GM12878 (cell line): ENCODE data around the gene ERC2. TPM values are rescaled to one million over a fixed set of nuclear protein-coding genes. Genes with fewer than 3 reads are reported as not detected.

ENCODE experiments used
- ATAC-seq: fragments of 200-7000 bp; cut with Tn5 transposase; 3 replicates; pipeline ENCODE4 v1.9.1; 2020; ENCODE audit warnings: mild to moderate bottlenecking, moderate library complexity
- BruUV-seq: library from RNA; stranded (reverse); fragments of 400-500 nt; replicated peaks from 2 replicates; lab custom pipeline; 2021; lab: Mats Ljungman, UMichigan
- CTCF ChIA-PET: fragments of 300-600 bp; sonication (Branson Sonifier 250); formaldehyde crosslinking; extraction: SDS; loops from one replicate; lab custom pipeline; 2021; ENCODE audit warnings: inconsistent platforms; lab: Yijun Ruan, JAX
- POLR2A ChIA-PET: fragments of 350-600 bp; formaldehyde crosslinking; extraction: SDS; loops from one replicate; lab custom pipeline; 2021; ENCODE audit warnings: inconsistent platforms; lab: Charles Lee
- RAD21 ChIA-PET: fragments of 300-600 bp; sonication (Branson Sonifier 250); formaldehyde crosslinking; loops from one replicate; lab custom pipeline; 2023; ENCODE audit warnings: antibody characterized with exemption; ENCODE audit not compliant: unreplicated experiment; lab: Charles Lee
- SMC1A ChIA-PET: fragments of 300-600 bp; sonication (Branson Sonifier 250); formaldehyde crosslinking; loops from one replicate; lab custom pipeline; 2023; ENCODE audit not compliant: unreplicated experiment, uncharacterized antibody; lab: Charles Lee
- DNase-seq: peaks from one replicate; pipeline ENCODE4 v3.0.0-alpha.2; 2011; ENCODE audit warnings: low read depth, low spot score
- FAIRE-seq: peaks from 3 replicates; lab custom pipeline; 2011; peaks lifted over from hg19 to GRCh38; lab: Jason Lieb, UNC
- H2AFZ ChIP-seq: 2 replicates; pipeline ENCODE4 v1.6.0; 2011; ENCODE audit warnings: low read depth, low read length, control low read depth; ENCODE audit not compliant: control insufficient read depth
- H3K27ac ChIP-seq: 2 replicates; pipeline ENCODE4 v1.5.1; 2011; ENCODE audit warnings: control low read depth; ENCODE audit not compliant: control insufficient read depth, insufficient read depth
- H3K27me3 ChIP-seq, 2 experiments: replicated peaks in 1 of 2; 2 replicates each; pipeline versions ENCODE4 v1.6.0 to v1.6.1; 2011; ENCODE audit warnings: low read length in 1 of 2; ENCODE audit not compliant: control insufficient read depth in 2 of 2, insufficient read depth in 2 of 2
- H3K36me3 ChIP-seq, 2 experiments: 2 replicates each; pipeline ENCODE4 v1.5.1; 2011; ENCODE audit warnings: low read length in 1 of 2; ENCODE audit not compliant: control insufficient read depth in 2 of 2, insufficient read depth in 2 of 2
- H3K4me1 ChIP-seq: 2 replicates; pipeline ENCODE4 v1.6.1; 2011; ENCODE audit warnings: mild to moderate bottlenecking, low read length, moderate library complexity, mixed read lengths; ENCODE audit not compliant: control insufficient read depth, insufficient read depth
- H3K4me2 ChIP-seq: 2 replicates; pipeline ENCODE4 v1.6.0; 2011; ENCODE audit warnings: control low read depth; ENCODE audit not compliant: control insufficient read depth, insufficient read depth
- H3K4me3 ChIP-seq: fragments of 200-600 bp; sonication (generic); 2 replicates; pipeline ENCODE4 v1.5.1; 2016
- H3K79me2 ChIP-seq: 2 replicates; pipeline ENCODE4 v1.6.0; 2011; ENCODE audit warnings: low read length; ENCODE audit not compliant: control insufficient read depth, insufficient read depth
- H3K9ac ChIP-seq: 2 replicates; pipeline ENCODE4 v1.8.0; 2011; ENCODE audit warnings: low read length, control low read depth, mixed read lengths; ENCODE audit not compliant: control insufficient read depth, insufficient read depth
- H3K9me3 ChIP-seq: replicated peaks from 3 replicates; pipeline ENCODE4 v1.5.1; 2011; ENCODE audit warnings: mild to moderate bottlenecking, low read length; ENCODE audit not compliant: control insufficient read depth, insufficient read depth
- H4K20me1 ChIP-seq: 2 replicates; pipeline ENCODE4 v1.6.0; 2011; ENCODE audit not compliant: control insufficient read depth, insufficient read depth
- MXI1 ChIP-seq: fragments of 150-350 bp; IDR thresholded peaks from 2 replicates; pipeline ENCODE4 v1.6.1; 2011; ENCODE audit warnings: low read depth, mild to moderate bottlenecking, inconsistent platforms, low read length, improper control_type of control experiment
- ZNF207 ChIP-seq: fragments of 450-650 bp; IDR thresholded peaks from 2 replicates; pipeline ENCODE4 v1.6.1; 2014; ENCODE audit warnings: antibody characterized with exemption, mild to moderate bottlenecking, borderline replicate concordance
- WGBS: methylation state at CpG from one replicate; pipeline ENCODE4 v1.1.6; 2016; ENCODE audit warnings: low lambda C conversion rate; ENCODE audit not compliant: insufficient replicate concordance, insufficient coverage; ENCODE audit errors: missing lambda C conversion rate; 5-methylcytosine and 5-hydroxymethylcytosine counted together
- in situ Hi-C: fragments of 300-500 bp; cut with MboI; formaldehyde crosslinking; loops from 9 replicates; pipeline ENCODE4 v1.14.3; 2018; ENCODE audit warnings: mixed read lengths
- intact Hi-C: fragments of 100-400 bp; cut with micrococcal nuclease; formaldehyde crosslinking; loops from one replicate; pipeline ENCODE4 v1.14.2; 2022; ENCODE audit not compliant: unreplicated experiment
- polyA plus RNA-seq, 11 experiments: library from polyadenylated mRNA; depleted of rRNA in 4 of 11; unstranded in 6 of 11; stranded (reverse) in 5 of 11; fragments of >200 nt; fragmentation: Nextera tagmentation in 4 of 11; fragmentation: Illumina TruSeq in 1 of 11; extraction: Ambion mirVana in 4 of 11; extraction: Trizol in 1 of 11; gene quantifications; 1 replicate in 1 of 11; 2 replicates in 10 of 11; pipeline versions ENCODE4 v1.2.1 to v1.2.3, GENCODE V29; 2011 to 2016; ENCODE audit warnings: inconsistent platforms in 2 of 11, missing spikeins in 2 of 11, low read depth in 1 of 11
- total RNA-seq, 4 experiments: library from RNA; depleted of rRNA in 3 of 4; stranded (reverse); fragments of >200 nt in 3 of 4; fragmentation: Illumina TruSeq in 1 of 4; extraction: Trizol in 1 of 4; gene quantifications; 2 replicates each; pipeline versions ENCODE4 v1.2.1 to v1.2.3, GENCODE V29; 2013 to 2021
- TF ChIP-seq, protein P1 (sequence below): IDR thresholded peaks from 2 replicates; pipeline ENCODE4 v1.6.1; 2011; ENCODE audit warnings: mild to moderate bottlenecking, low read depth, low read length, moderate library complexity; ENCODE audit not compliant: insufficient replicate concordance
- TF ChIP-seq, protein P2 (sequence below): fragments of 450-650 bp; IDR thresholded peaks from 2 replicates; pipeline ENCODE4 v1.6.1; 2017; ENCODE audit warnings: mild to moderate bottlenecking

The ERC2 gene
- total and polyA plus RNA-seq, 10 of the 15 experiments (the other 5 are each of a cell fraction or from before 2014, with no cell fraction given), result 0.06 to 1.4 (median 0.12) TPM; not detected in 3

DNA sequence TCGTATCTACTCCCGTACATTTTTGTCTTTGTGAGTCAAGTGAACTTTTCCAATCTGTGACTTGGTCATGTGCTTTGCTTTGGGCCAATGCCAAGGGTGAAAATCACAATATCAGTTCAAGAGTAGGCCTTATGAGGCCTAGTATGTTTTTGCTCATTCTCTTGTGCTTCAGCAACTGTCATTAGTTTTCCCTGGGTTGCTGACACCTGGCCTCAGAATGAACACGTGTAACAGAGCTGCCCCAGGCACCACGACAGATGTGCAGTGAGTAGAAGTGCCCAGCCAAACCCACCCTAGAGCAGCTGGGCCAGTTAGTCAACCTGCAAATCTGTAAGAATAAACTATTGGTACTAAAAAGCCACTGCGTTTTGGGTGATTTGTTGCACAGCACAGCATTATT is 520.9 kb downstream of the ERC2 start:
- H3K79me2 ChIP-seq, result no peaks in the 10 kb centered on the region
- no peaks in the 10 kb centered on the region for H4K20me1 ChIP-seq
- ATAC-seq, result no peak
- no peaks in the 10 kb centered on the region for H3K4me1 ChIP-seq
- H3K4me3 ChIP-seq, result no peak overlapping the region
- H3K9me3 ChIP-seq, result no peaks in the 10 kb centered on the region
- H3K36me3 ChIP-seq, result no peaks in the 10 kb centered on the region
- no peak overlapping the region for H3K9ac ChIP-seq
- no peak for DNase-seq
- FAIRE-seq, result no peak
- ChIA-PET RAD21 (no interaction called here), CTCF (no interaction called here), POLR2A (no interaction called here), SMC1A (interaction anchor here (1.8 kb wide), 1 partner anchor 15 kb away, joined by 4 read pairs; no protein-coding TSS in a partner anchor)
- intact Hi-C loops, result no loop called here
- no peak overlapping the region for H3K4me2 ChIP-seq
- H3K27ac ChIP-seq, result no peak overlapping the region
- H2AFZ ChIP-seq, result no peak overlapping the region
- WGBS, result 19% methylated on average over 5 of the region's 5 CpGs
- no peak for TF ChIP-seq MXI1
- no peak for TF ChIP-seq ZNF207
- TF ChIP-seq, protein P1, sequence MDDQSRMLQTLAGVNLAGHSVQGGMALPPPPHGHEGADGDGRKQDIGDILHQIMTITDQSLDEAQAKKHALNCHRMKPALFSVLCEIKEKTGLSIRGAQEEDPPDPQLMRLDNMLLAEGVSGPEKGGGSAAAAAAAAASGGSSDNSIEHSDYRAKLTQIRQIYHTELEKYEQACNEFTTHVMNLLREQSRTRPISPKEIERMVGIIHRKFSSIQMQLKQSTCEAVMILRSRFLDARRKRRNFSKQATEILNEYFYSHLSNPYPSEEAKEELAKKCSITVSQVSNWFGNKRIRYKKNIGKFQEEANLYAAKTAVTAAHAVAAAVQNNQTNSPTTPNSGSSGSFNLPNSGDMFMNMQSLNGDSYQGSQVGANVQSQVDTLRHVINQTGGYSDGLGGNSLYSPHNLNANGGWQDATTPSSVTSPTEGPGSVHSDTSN, result no peak
- TF ChIP-seq, protein P2, sequence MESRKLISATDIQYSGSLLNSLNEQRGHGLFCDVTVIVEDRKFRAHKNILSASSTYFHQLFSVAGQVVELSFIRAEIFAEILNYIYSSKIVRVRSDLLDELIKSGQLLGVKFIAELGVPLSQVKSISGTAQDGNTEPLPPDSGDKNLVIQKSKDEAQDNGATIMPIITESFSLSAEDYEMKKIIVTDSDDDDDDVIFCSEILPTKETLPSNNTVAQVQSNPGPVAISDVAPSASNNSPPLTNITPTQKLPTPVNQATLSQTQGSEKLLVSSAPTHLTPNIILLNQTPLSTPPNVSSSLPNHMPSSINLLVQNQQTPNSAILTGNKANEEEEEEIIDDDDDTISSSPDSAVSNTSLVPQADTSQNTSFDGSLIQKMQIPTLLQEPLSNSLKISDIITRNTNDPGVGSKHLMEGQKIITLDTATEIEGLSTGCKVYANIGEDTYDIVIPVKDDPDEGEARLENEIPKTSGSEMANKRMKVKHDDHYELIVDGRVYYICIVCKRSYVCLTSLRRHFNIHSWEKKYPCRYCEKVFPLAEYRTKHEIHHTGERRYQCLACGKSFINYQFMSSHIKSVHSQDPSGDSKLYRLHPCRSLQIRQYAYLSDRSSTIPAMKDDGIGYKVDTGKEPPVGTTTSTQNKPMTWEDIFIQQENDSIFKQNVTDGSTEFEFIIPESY, result no peak
- no TSS peak for BruUV-seq
- no peaks in the 10 kb centered on the region for H3K27me3 ChIP-seq
- in situ Hi-C loops, result no loop called here
